PC-3 (cell line): Measurements from ENCODE around the gene MYO3A. TPM values are rescaled to one million over a fixed set of nuclear protein-coding genes. Genes with fewer than 3 reads are reported as not detected.

Experiments
- ATAC-seq: fragments of 200-7000 bp; cut with Tn5 transposase; 2 replicates; pipeline ENCODE4 v1.9.1; 2020; ENCODE audit warnings: mild to moderate bottlenecking, moderate library complexity
- BruUV-seq: library from RNA; stranded (reverse); fragments of 400-500 nt; replicated peaks from 2 replicates; lab custom pipeline; 2021; lab: Mats Ljungman, UMichigan
- CTCF ChIA-PET: fragments of 300-600 bp; sonication (Branson Sonifier 250); formaldehyde crosslinking; loops from one replicate; lab custom pipeline; 2022; ENCODE audit warnings: antibody characterized with exemption; lab: Charles Lee
- POLR2A ChIA-PET: fragments of 300-600 bp; sonication (Branson Sonifier 250); formaldehyde crosslinking; loops from one replicate; lab custom pipeline; 2022; ENCODE audit warnings: antibody characterized with exemption; ENCODE audit not compliant: unreplicated experiment; lab: Charles Lee
- DNase-seq: peaks from one replicate; pipeline ENCODE4 v3.0.0-alpha.2; 2015
- H2AFZ ChIP-seq: fragments of 300-600 bp; sonication (generic); 2 replicates; pipeline ENCODE4 v1.6.0; 2016; ENCODE audit warnings: antibody characterized with exemption, low read length
- H3F3A ChIP-seq: fragments of 300-600 bp; sonication (generic); one replicate; pipeline ENCODE4 v1.6.0; 2017; ENCODE audit warnings: antibody characterized with exemption, low read length, control low read depth, mild to moderate bottlenecking; ENCODE audit not compliant: unreplicated experiment
- H3K27ac ChIP-seq: fragments of 300-600 bp; sonication (generic); 2 replicates; pipeline ENCODE4 v1.5.1; 2016; ENCODE audit warnings: mild to moderate bottlenecking, low read length
- H3K27me3 ChIP-seq: fragments of 300-600 bp; sonication (generic); 2 replicates; pipeline ENCODE4 v1.6.1; 2016; ENCODE audit warnings: low read length, mixed read lengths
- H3K36me3 ChIP-seq: fragments of 300-600 bp; sonication (generic); 2 replicates; pipeline ENCODE4 v1.6.1; 2016; ENCODE audit warnings: low read depth, mixed run types, low read length, mixed read lengths
- H3K4me1 ChIP-seq: fragments of 300-600 bp; sonication (generic); 2 replicates; pipeline ENCODE4 v1.5.1; 2016; ENCODE audit warnings: low read length; ENCODE audit not compliant: insufficient read depth
- H3K4me2 ChIP-seq: fragments of 300-600 bp; sonication (generic); 2 replicates; pipeline ENCODE4 v1.6.0; 2016; ENCODE audit warnings: low read length
- H3K4me3 ChIP-seq: fragments of 300-600 bp; sonication (generic); 2 replicates; pipeline ENCODE4 v1.5.1; 2016; ENCODE audit warnings: mild to moderate bottlenecking, low read length, mixed read lengths
- H3K79me2 ChIP-seq: fragments of 300-600 bp; sonication (generic); 2 replicates; pipeline ENCODE4 v1.6.1; 2017; ENCODE audit warnings: low read length, mixed read lengths
- H3K9ac ChIP-seq: fragments of 300-600 bp; sonication (generic); 2 replicates; pipeline ENCODE4 v1.6.0; 2016; ENCODE audit warnings: mild to moderate bottlenecking, low read length
- H3K9me2 ChIP-seq: fragments of 300-600 bp; sonication (generic); replicated peaks from 2 replicates; pipeline ENCODE4 v1.6.1; 2016; ENCODE audit warnings: mixed run types, low read length, mixed read lengths
- H3K9me3 ChIP-seq: fragments of 300-600 bp; sonication (generic); 2 replicates; pipeline ENCODE4 v1.6.1; 2016; ENCODE audit warnings: low read length, mixed read lengths
- H4K20me1 ChIP-seq: fragments of 300-600 bp; sonication (generic); 2 replicates; pipeline ENCODE4 v1.6.1; 2016; ENCODE audit warnings: low read length, mixed read lengths
- CTCF ChIP-seq: fragments of 300-600 bp; sonication (generic); conservative IDR thresholded peaks from 2 replicates; pipeline ENCODE4 v1.5.1; 2017; ENCODE audit warnings: antibody characterized with exemption, low read depth, mild to moderate bottlenecking, low read length
- EZH2 ChIP-seq: fragments of 300-600 bp; sonication (generic); IDR thresholded peaks from one replicate; pipeline ENCODE4 v1.6.1; 2017; ENCODE audit warnings: antibody characterized with exemption, mild to moderate bottlenecking, low read length; ENCODE audit not compliant: unreplicated experiment
- EZH2phosphoT487 ChIP-seq: fragments of 300-600 bp; sonication (generic); IDR thresholded peaks from 2 replicates; pipeline ENCODE4 v1.6.1; 2018; ENCODE audit warnings: mild to moderate bottlenecking, antibody characterized with exemption, low read length, borderline replicate concordance
- intact Hi-C: fragments of 100-400 bp; cut with micrococcal nuclease; formaldehyde crosslinking; loops from 2 replicates; pipeline ENCODE4 v1.9.0; 2023
- total RNA-seq: library from RNA; depleted of rRNA; stranded (reverse); fragments of >200 nt; gene quantifications from 2 replicates; pipeline ENCODE4 v1.2.3, GENCODE V29; 2014

MYO3A gene
- total RNA-seq, 1 experiment from 2014 or later = not detected

DNA sequence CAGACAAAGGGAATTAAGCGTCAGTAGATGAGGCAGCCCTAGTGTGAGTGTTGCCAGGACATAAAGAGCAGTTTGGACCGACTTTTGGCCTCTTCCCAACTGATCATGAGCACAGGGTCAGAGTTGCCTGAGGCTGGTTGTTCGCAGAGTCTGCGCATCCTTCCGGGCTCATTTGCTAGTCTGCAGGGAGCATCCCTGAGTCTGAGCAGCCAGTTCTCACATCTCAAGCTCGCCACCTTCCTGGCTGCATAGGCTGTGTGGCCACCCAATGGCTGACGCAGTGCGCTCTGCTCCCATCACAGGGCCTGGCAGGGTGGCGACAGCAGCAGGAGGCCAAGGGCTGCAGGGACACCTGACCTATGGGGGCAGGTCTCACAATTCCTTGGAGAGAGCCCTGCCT is 287.5 kb downstream of the MYO3A start:
- H3K79me2 ChIP-seq = no peaks in the 10 kb centered on the region
- H3K9me2 ChIP-seq = no peaks in the 10 kb centered on the region
- no peak overlapping the region for H3K4me2 ChIP-seq
- no peaks in the 10 kb centered on the region for H3F3A ChIP-seq
- H3K9ac ChIP-seq = no peak overlapping the region
- H3K4me3 ChIP-seq = no peak overlapping the region
- no peaks in the 10 kb centered on the region for H3K9me3 ChIP-seq
- no peaks in the 10 kb centered on the region for H3K36me3 ChIP-seq
- H3K4me1 ChIP-seq = no peaks in the 10 kb centered on the region
- ChIA-PET POLR2A (no interaction called here), CTCF (no interaction called here)
- intact Hi-C loops = no loop called here
- H3K27me3 ChIP-seq = peaks cover 17% of the 10 kb centered on the region
- no peaks in the 10 kb centered on the region for H4K20me1 ChIP-seq
- TF ChIP-seq EZH2phosphoT487 (no peak), CTCF (no peak), EZH2 (no peak)
- H3K27ac ChIP-seq = no peak overlapping the region
- no peak for DNase-seq
- no peak overlapping the region for H2AFZ ChIP-seq
- no peak for ATAC-seq
- no TSS peak for BruUV-seq

DNA sequence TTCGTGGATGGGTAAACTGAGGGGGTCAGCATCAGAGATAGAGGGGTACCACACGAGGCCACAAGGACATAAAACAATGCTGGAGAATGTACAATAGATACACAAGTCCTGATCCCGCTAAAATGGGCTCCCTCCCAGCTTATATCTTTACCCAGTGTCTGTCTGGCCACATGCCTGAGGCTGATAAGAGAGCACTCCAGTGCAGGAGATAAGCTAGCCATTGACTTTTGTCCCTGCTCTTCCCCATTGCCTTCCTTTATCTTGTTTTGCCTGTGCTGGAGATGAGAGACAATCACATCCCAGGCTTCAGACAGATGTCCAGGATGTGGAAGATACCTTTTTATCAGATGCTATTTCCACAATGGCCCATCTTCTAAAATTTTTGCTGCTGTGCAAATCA is 288.5 kb downstream of the MYO3A start:
- no peaks in the 10 kb centered on the region for H3K9me2 ChIP-seq
- no peaks in the 10 kb centered on the region for H3K79me2 ChIP-seq
- no peaks in the 10 kb centered on the region for H3K9me3 ChIP-seq
- no peaks in the 10 kb centered on the region for H3K36me3 ChIP-seq
- H2AFZ ChIP-seq = no peak overlapping the region
- H3K4me3 ChIP-seq = no peak overlapping the region
- no peaks in the 10 kb centered on the region for H3K4me1 ChIP-seq
- no peaks in the 10 kb centered on the region for H3F3A ChIP-seq
- ATAC-seq (no peak), DNase-seq (no peak)
- no peak overlapping the region for H3K4me2 ChIP-seq
- intact Hi-C loops = no loop called here
- H4K20me1 ChIP-seq = no peaks in the 10 kb centered on the region
- no TSS peak for BruUV-seq
- H3K9ac ChIP-seq = no peak overlapping the region
- no peak overlapping the region for H3K27ac ChIP-seq
- ChIA-PET POLR2A (no interaction called here), CTCF (no interaction called here)
- H3K27me3 ChIP-seq = peaks cover 17% of the 10 kb centered on the region
- TF ChIP-seq EZH2 = no peak
- no peak for TF ChIP-seq EZH2phosphoT487
- TF ChIP-seq CTCF = no peak

- Histone ChIP-seq H3K36me3 (no peaks in the 10 kb centered on the region), H3F3A (no peaks in the 10 kb centered on the region), H4K20me1 (no peaks in the 10 kb centered on the region), H3K4me2 (no peak overlapping the region), H3K79me2 (no peaks in the 10 kb centered on the region), H3K9me3 (no peaks in the 10 kb centered on the region), H3K27me3 (peaks cover 8% of the 10 kb centered on the region), H3K27ac (no peak overlapping the region), H3K4me1 (no peaks in the 10 kb centered on the region), H3K9me2 (no peaks in the 10 kb centered on the region), H2AFZ (no peak overlapping the region), H3K9ac (no peak overlapping the region), H3K4me3 (no peak overlapping the region)
- intact Hi-C loops = no loop called here
- ATAC-seq (no peak), DNase-seq (no peak)
- no TSS peak for BruUV-seq
- TF ChIP-seq EZH2phosphoT487 = no peak
- no peak for TF ChIP-seq CTCF
- TF ChIP-seq EZH2 = no peak
- POLR2A ChIA-PET = no interaction called here
- CTCF ChIA-PET = no interaction called here
These were observed 291.3 kb downstream of the MYO3A start for GRCh38 chr10:26225322-26225721.
